Activated naive CD4-positive, alpha-beta T cell treated with anti-CD3 and anti-CD28 coated beads, Interleukin-2, amount 50 U/mL, for 16 hours (primary cell): ENCODE measurements around the gene HS2ST1.

Experiments used
- DNase-seq: peaks from one replicate; pipeline ENCODE4 v3.0.0-alpha.2; 2020

The HS2ST1 gene

DNA sequence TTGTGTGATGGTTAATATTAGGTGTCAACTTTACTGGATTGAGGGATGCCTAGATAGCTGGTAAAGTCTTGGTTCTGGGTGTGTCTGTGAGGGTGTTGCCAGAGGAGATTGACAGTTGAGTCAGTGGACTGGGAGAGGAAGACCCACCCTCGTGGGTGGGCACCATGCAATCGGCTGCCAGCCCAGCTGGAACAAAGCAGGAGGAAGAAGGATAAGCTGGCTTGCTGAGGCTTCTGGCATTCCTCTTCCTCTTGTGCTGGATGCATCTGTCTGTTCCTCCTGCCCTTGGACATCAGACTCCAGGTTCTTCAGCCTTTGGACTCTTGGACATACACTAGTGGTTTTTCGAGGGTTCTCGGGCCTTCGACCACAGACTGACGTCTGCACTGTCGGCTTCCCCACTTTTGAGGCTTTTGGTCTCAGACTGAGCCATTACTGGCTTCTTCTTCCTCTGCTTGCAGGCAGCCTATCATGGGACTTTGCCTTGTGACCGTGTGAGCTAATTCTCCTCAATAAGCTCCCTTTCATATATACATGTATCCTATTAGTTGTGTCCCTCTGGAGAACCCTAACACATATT is 230.0 kb downstream of the HS2ST1 start:
- no peak for DNase-seq

DNA sequence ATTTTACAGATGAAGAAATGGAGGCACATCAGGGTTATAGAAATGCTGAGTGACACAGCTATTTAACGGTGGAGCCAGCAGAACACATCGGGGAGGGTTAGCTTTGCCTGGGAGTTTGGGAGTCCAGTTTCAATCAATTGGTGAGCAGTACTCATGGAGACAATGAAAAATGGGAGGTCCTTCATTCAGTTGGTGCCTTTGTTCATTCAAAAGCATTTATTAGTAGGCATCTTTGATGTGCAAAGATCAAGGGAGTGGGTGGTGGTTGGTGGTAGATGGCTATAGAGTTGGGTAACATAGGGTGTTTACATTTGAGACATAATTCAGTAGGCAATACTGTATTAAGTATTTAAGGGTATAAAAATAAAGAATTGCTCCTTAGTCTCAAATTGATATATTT is 230.5 kb downstream of the HS2ST1 start:
- DNase-seq, result no peak

GRCh38 chr1:87146538-87146937 is 232.1 kb downstream of the HS2ST1 start:
- no peak for DNase-seq

- DNase-seq, result no peak
These were observed 232.6 kb downstream of the HS2ST1 start for GRCh38 chr1:87146986-87147385.

GRCh38 chr1:87147851-87148250 is 233.4 kb downstream of the HS2ST1 start:
- DNase-seq, result no peak

- DNase-seq, result no peak
These were observed 234.2 kb downstream of the HS2ST1 start for GRCh38 chr1:87148661-87149060.

DNA sequence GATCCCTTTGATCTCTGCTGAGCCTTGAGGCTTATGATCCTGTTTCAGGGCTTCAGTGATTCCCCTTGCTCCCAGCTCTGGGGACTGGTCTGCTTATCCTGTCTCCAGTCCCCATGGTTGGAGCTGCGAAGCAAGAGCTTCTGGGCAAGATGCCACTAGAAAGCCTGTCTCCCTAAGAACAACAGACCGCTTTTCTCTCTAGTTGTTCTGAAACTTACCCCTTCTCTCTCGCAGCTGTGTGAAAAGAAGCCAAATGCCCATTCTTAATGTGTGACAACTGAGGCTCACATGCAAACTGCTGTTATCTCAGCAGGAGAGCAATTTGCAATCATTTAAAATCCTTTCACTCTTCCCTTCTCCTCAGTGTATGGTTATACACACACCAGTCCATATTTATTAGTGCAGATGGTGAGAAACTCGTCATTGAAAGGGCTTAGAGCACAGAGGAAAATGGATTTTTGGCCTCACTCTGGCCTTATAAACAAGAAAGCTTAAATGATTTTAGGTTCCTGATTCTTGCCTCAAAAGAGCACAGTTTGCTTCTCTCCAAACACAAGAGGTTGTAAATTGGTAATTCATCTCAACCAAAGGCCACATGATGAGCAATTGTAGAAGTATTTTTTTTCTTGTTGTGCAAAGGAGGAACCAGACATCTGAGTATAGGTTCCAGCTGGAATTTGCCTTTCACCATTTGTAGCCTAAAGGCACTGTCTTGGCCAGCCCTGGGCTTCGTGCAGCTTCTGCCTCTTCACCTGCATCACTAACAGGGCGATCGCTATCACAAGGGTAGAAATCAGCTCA is 235.0 kb downstream of the HS2ST1 start:
- DNase-seq, result no peak

DNA sequence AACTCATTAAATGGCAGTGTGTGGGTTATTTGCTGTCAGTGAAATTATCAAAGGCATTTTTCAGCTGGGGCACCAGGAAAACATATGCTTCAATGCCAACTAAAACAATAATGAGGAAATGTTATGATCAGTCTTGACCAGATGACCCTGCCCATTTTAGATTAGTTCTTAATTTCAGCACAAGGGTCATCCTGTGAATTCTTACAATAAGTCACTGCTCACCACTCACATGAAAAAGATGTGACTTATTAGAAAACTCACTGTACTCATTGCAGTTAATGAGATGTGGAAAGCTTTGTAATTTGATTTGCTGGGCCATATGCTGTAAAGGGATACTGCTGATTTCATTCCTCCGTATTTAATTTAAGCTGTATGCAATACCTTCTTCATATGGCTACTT is 235.7 kb downstream of the HS2ST1 start:
- DNase-seq, result no peak

DNA sequence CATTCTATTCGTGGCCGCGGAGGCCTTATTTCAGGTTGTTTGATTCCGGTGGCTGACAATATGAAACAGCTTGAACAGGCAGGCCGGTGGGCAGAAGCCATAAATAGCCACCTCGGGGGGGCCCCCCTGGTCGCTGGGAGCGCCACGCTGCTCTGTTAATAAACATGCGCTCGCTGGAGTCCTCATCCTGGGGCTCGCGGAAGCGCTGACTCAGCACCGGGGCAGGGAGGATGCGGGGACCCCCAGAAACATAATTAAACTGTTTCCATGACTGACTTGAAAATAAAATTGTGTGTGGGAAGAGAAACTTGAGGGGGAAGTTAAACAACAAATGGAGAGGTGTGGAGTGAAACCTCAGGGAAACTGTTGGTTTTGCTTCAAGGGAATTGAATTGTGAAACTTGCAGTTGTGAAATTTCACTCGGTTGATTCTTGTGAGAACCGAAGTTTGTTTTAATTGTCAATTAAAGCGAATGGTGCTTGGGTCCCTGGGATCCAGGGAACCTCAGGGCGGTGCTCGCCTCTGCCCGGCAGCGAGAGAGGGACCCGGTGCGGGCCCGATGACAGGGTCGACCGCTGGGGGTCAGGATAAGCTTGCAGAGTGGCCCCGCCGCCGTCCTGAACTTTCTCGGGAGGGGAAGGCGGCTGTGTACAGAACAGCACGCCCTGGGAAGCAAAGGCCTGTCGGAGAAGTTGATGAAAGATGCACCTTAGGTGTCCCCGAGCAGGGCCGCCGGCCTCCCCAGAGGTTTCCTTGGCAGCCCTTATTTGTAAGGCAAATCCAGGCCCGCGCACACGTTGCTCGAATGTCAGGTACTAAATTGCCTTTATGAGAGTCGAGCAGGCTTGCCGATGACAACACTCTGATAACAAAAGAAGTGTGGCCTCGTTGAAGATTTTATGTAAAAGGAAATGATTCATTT is 237.3 kb downstream of the HS2ST1 start:
- DNase-seq, result peak; percentile 39

GRCh38 chr1:87154384-87154783 is 239.9 kb downstream of the HS2ST1 start:
- DNase-seq, result no peak

- no peak for DNase-seq
These were observed 240.7 kb downstream of the HS2ST1 start for GRCh38 chr1:87155170-87155569.

GRCh38 chr1:87155648-87156047 is 241.2 kb downstream of the HS2ST1 start:
- no peak for DNase-seq

DNA sequence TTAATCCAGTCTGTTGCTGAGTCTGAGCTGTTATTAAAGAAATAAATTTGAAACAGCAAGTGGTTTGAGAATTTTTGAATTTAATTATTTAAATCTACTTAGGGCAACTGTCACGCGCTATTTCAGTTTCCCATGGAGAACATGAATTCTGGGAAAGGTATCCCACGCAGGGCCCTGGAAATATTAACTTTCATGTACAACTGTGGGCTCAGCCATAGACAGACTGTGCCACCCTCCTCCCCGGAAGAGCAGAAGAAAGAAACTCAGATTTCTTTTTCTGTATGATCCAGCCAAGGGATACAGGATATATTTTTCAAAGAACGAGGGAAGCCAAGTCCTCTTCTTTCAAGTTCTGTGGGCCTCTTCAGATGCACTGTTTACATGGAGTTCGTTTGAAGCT is 241.7 kb downstream of the HS2ST1 start:
- DNase-seq, result no peak

GRCh38 chr1:87159378-87159915 is 245.0 kb downstream of the HS2ST1 start:
- no peak for DNase-seq
